SK-N-SH treated with all-trans-retinoic acid at 6 μM for 48 hours (cell line): Measurements from ENCODE around the gene SAMMSON.

Experiments
- ATAC-seq: fragments of 200-7000 bp; cut with Tn5 transposase; 3 replicates; pipeline ENCODE4 v1.9.1; 2020; ENCODE audit warnings: mild to moderate bottlenecking, moderate library complexity
- ARNTL ChIP-seq: fragments of 450-650 bp; formaldehyde crosslinking; IDR thresholded peaks from 2 replicates; pipeline ENCODE4 v1.5.0; 2020; ENCODE audit warnings: low read depth, mild to moderate bottlenecking, moderate library complexity, borderline replicate concordance
- BACH2 ChIP-seq: fragments of 250-450 bp; sonication (Bioruptor Pico); IDR thresholded peaks from 2 replicates; pipeline ENCODE4 v1.9.0; 2021; ENCODE audit warnings: mild to moderate bottlenecking, borderline replicate concordance
- ESRRG ChIP-seq: fragments of 250-450 bp; sonication (Bioruptor Pico); IDR thresholded peaks from 2 replicates; pipeline ENCODE4 v1.6.1; 2021; ENCODE audit warnings: mild to moderate bottlenecking
- GLIS3 ChIP-seq: fragments of 250-450 bp; sonication (Bioruptor Pico); IDR thresholded peaks from 2 replicates; pipeline ENCODE4 v1.5.0; 2020; ENCODE audit warnings: mild to moderate bottlenecking, moderate library complexity
- ISL1 ChIP-seq: fragments of 250-450 bp; sonication (Bioruptor Pico); IDR thresholded peaks from 2 replicates; pipeline ENCODE4 v2.1.2; 2022; ENCODE audit warnings: mild to moderate bottlenecking, moderate library complexity
- OSR1 ChIP-seq: fragments of 250-450 bp; sonication (Bioruptor Pico); IDR thresholded peaks from 2 replicates; pipeline ENCODE4 v1.8.0; 2022; ENCODE audit warnings: moderate library complexity, mild to moderate bottlenecking, inconsistent platforms
- PPARA ChIP-seq: fragments of 250-450 bp; sonication (Bioruptor Pico); IDR thresholded peaks from 2 replicates; pipeline ENCODE4 v1.5.0; 2020; ENCODE audit warnings: mild to moderate bottlenecking, borderline replicate concordance
- RARB ChIP-seq: fragments of 250-450 bp; sonication (Bioruptor Pico); IDR thresholded peaks from 2 replicates; pipeline ENCODE4 v1.8.0; 2021; ENCODE audit warnings: mild to moderate bottlenecking, moderate library complexity
- SNAI2 ChIP-seq: fragments of 250-450 bp; sonication (Bioruptor Pico); IDR thresholded peaks from 2 replicates; pipeline ENCODE4 v1.5.0; 2020; ENCODE audit warnings: mild to moderate bottlenecking, moderate library complexity
- TCF4 ChIP-seq: fragments of 250-450 bp; sonication (Bioruptor Pico); IDR thresholded peaks from 2 replicates; pipeline ENCODE4 v1.8.0; 2021; ENCODE audit warnings: mild to moderate bottlenecking, moderate library complexity, borderline replicate concordance
- TOX ChIP-seq: fragments of 250-450 bp; sonication (Bioruptor Pico); IDR thresholded peaks from 2 replicates; pipeline ENCODE4 v1.8.0; 2021; ENCODE audit warnings: mild to moderate bottlenecking, moderate library complexity, borderline replicate concordance
- ZC3H10 ChIP-seq: fragments of 250-450 bp; sonication (Bioruptor Pico); IDR thresholded peaks from 2 replicates; pipeline ENCODE4 v1.5.1; 2021; ENCODE audit warnings: mild to moderate bottlenecking, moderate library complexity
- ZFP3 ChIP-seq: fragments of 250-450 bp; sonication (Bioruptor Pico); IDR thresholded peaks from 2 replicates; pipeline ENCODE4 v1.5.0; 2020; ENCODE audit warnings: mild to moderate bottlenecking, moderate library complexity
- ZFP30 ChIP-seq: fragments of 450-650 bp; formaldehyde crosslinking; IDR thresholded peaks from 2 replicates; pipeline ENCODE4 v1.5.0; 2022; ENCODE audit warnings: mild to moderate bottlenecking, moderate library complexity
- ZNF565 ChIP-seq: fragments of 450-650 bp; formaldehyde crosslinking; conservative IDR thresholded peaks from 2 replicates; pipeline ENCODE4 v1.5.0; 2020; ENCODE audit warnings: low read depth, mild to moderate bottlenecking, moderate library complexity
- ZNF70 ChIP-seq: fragments of 450-650 bp; formaldehyde crosslinking; IDR thresholded peaks from 2 replicates; pipeline ENCODE4 v1.5.0; 2020; ENCODE audit warnings: mild to moderate bottlenecking, moderate library complexity
- ZNF8 ChIP-seq: fragments of 450-650 bp; formaldehyde crosslinking; IDR thresholded peaks from 2 replicates; pipeline ENCODE4 v1.5.0; 2020; ENCODE audit warnings: mild to moderate bottlenecking, moderate library complexity
- TF ChIP-seq, protein P1 (sequence below): fragments of 250-450 bp; sonication (Bioruptor Pico); IDR thresholded peaks from 2 replicates; pipeline ENCODE4 v1.8.0; 2020; ENCODE audit warnings: mild to moderate bottlenecking, moderate library complexity, borderline replicate concordance
- TF ChIP-seq, protein P2 (sequence below): fragments of 250-450 bp; sonication (Bioruptor Pico); IDR thresholded peaks from 2 replicates; pipeline ENCODE4 v1.5.1; 2021; ENCODE audit warnings: mild to moderate bottlenecking, moderate library complexity
- TF ChIP-seq, protein P3 (sequence below): fragments of 250-450 bp; sonication (Bioruptor Pico); IDR thresholded peaks from 2 replicates; pipeline ENCODE4 v1.8.0; 2021; ENCODE audit warnings: low read depth, mild to moderate bottlenecking, moderate library complexity, borderline replicate concordance
- TF ChIP-seq, protein P4 (sequence below): fragments of 250-450 bp; sonication (Bioruptor Pico); IDR thresholded peaks from 2 replicates; pipeline ENCODE4 v1.5.0; 2020; ENCODE audit warnings: mild to moderate bottlenecking, moderate library complexity

SAMMSON gene

DNA sequence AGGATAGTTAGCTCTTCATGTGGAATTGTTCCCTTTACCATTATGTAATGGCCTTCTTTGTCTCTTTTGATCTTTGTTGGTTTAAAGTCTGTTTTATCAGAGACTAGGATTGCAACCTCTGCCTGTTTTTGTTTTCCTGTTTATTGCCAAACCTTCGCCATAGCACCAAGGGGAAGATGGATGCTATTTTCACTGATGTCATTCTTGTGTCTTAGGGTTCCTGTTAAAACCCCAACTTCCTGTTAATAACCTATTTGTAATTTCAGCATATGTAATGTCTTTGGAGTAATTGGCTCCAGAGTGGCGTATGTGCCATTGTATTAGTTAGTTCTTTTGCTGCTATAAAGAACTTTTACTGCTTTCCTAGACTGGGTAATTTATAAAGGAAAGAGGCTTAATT, 10.8 kb downstream of the SAMMSON start:
- TF ChIP-seq, protein P1, sequence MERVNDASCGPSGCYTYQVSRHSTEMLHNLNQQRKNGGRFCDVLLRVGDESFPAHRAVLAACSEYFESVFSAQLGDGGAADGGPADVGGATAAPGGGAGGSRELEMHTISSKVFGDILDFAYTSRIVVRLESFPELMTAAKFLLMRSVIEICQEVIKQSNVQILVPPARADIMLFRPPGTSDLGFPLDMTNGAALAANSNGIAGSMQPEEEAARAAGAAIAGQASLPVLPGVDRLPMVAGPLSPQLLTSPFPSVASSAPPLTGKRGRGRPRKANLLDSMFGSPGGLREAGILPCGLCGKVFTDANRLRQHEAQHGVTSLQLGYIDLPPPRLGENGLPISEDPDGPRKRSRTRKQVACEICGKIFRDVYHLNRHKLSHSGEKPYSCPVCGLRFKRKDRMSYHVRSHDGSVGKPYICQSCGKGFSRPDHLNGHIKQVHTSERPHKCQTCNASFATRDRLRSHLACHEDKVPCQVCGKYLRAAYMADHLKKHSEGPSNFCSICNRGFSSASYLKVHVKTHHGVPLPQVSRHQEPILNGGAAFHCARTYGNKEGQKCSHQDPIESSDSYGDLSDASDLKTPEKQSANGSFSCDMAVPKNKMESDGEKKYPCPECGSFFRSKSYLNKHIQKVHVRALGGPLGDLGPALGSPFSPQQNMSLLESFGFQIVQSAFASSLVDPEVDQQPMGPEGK = no peak
- TF ChIP-seq ZNF8 (CRISPR knock-in tag) (no peak), TCF4 (CRISPR knock-in tag) (no peak), ZFP3 (CRISPR knock-in tag) (no peak), ZFP30 (CRISPR knock-in tag) (no peak), ZC3H10 (CRISPR knock-in tag) (no peak), OSR1 (CRISPR knock-in tag) (no peak), ESRRG (CRISPR knock-in tag) (no peak), ISL1 (no peak), ARNTL (no peak), TOX (CRISPR knock-in tag) (no peak), GLIS3 (CRISPR knock-in tag) (no peak)
- TF ChIP-seq, all 23 proteins: peak for 0
- ATAC-seq = no peak

DNA sequence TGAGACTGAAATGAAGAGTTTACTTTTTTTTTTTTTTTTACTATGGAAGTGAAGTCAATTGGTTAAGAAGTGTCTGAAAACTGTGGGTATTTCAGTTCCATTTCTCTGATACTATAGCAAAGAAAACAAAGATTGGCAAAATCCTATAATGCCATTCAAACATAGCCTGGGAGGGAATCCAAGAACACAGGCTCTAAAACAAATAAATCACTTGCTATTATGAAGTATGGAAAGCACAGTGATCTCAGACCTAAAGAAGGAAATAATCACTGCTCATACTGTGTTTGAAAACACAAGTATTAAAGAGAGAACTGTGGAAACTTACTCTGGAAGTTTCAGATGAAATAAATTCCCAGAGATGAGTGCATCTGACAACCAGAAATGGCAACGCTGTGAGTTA, 12.0 kb downstream of the SAMMSON start:
- no peak for TF ChIP-seq ISL1
- no peak for TF ChIP-seq ARNTL
- TF ChIP-seq GLIS3 (CRISPR knock-in tag) = no peak
- TF ChIP-seq, protein P1 = no peak
- TF ChIP-seq PPARA = no peak
- no peak for TF ChIP-seq SNAI2
- TF ChIP-seq ZNF70 (CRISPR knock-in tag) = no peak
- TF ChIP-seq TOX (CRISPR knock-in tag) = no peak
- TF ChIP-seq, protein P2, sequence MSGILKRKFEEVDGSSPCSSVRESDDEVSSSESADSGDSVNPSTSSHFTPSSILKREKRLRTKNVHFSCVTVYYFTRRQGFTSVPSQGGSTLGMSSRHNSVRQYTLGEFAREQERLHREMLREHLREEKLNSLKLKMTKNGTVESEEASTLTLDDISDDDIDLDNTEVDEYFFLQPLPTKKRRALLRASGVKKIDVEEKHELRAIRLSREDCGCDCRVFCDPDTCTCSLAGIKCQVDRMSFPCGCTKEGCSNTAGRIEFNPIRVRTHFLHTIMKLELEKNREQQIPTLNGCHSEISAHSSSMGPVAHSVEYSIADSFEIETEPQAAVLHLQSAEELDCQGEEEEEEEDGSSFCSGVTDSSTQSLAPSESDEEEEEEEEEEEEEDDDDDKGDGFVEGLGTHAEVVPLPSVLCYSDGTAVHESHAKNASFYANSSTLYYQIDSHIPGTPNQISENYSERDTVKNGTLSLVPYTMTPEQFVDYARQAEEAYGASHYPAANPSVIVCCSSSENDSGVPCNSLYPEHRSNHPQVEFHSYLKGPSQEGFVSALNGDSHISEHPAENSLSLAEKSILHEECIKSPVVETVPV (CRISPR knock-in tag) = no peak
- no peak for TF ChIP-seq ZNF565 (CRISPR knock-in tag)
- no peak for TF ChIP-seq ZFP30 (CRISPR knock-in tag)
- no peak for TF ChIP-seq BACH2 (CRISPR knock-in tag)
- TF ChIP-seq RARB (CRISPR knock-in tag) = no peak
- TF ChIP-seq, protein P3, sequence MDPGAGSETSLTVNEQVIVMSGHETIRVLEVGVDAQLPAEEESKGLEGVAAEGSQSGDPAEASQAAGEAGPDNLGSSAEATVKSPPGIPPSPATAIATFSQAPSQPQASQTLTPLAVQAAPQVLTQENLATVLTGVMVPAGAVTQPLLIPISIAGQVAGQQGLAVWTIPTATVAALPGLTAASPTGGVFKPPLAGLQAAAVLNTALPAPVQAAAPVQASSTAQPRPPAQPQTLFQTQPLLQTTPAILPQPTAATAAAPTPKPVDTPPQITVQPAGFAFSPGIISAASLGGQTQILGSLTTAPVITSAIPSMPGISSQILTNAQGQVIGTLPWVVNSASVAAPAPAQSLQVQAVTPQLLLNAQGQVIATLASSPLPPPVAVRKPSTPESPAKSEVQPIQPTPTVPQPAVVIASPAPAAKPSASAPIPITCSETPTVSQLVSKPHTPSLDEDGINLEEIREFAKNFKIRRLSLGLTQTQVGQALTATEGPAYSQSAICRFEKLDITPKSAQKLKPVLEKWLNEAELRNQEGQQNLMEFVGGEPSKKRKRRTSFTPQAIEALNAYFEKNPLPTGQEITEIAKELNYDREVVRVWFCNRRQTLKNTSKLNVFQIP (CRISPR knock-in tag) = no peak
- no peak for TF ChIP-seq ZFP3 (CRISPR knock-in tag)
- TF ChIP-seq OSR1 (CRISPR knock-in tag) = no peak
- TF ChIP-seq, protein P4, sequence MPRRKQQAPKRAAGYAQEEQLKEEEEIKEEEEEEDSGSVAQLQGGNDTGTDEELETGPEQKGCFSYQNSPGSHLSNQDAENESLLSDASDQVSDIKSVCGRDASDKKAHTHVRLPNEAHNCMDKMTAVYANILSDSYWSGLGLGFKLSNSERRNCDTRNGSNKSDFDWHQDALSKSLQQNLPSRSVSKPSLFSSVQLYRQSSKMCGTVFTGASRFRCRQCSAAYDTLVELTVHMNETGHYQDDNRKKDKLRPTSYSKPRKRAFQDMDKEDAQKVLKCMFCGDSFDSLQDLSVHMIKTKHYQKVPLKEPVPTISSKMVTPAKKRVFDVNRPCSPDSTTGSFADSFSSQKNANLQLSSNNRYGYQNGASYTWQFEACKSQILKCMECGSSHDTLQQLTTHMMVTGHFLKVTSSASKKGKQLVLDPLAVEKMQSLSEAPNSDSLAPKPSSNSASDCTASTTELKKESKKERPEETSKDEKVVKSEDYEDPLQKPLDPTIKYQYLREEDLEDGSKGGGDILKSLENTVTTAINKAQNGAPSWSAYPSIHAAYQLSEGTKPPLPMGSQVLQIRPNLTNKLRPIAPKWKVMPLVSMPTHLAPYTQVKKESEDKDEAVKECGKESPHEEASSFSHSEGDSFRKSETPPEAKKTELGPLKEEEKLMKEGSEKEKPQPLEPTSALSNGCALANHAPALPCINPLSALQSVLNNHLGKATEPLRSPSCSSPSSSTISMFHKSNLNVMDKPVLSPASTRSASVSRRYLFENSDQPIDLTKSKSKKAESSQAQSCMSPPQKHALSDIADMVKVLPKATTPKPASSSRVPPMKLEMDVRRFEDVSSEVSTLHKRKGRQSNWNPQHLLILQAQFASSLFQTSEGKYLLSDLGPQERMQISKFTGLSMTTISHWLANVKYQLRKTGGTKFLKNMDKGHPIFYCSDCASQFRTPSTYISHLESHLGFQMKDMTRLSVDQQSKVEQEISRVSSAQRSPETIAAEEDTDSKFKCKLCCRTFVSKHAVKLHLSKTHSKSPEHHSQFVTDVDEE = no peak
- TF ChIP-seq ZC3H10 (CRISPR knock-in tag) = no peak
- TF ChIP-seq, all 23 proteins: peak for 0
- ATAC-seq = no peak
